Tibial nerve (tissue), 3 donors: Measurements from ENCODE around the gene CELF6.

ENCODE experiments used
- POLR2A ChIP-seq, 2 donors: fragments of 450-650 bp; IDR thresholded peaks; one replicate each; pipeline ENCODE4 v1.6.1; 2017; ENCODE audit warnings: antibody characterized with exemption in 2 of 2, mild to moderate bottlenecking in 2 of 2, moderate library complexity in 2 of 2
- TF ChIP-seq, protein P1 (sequence below), 5 experiments: fragments of 200-600 bp in 3 of 5; fragments of 450-650 bp in 2 of 5; sonication (generic) in 3 of 5; IDR thresholded peaks; one replicate each; pipeline ENCODE4 v1.5.1; 2016 to 2019; ENCODE audit warnings: antibody characterized with exemption in 5 of 5, mild to moderate bottlenecking in 3 of 5, moderate library complexity in 2 of 5

DNA sequence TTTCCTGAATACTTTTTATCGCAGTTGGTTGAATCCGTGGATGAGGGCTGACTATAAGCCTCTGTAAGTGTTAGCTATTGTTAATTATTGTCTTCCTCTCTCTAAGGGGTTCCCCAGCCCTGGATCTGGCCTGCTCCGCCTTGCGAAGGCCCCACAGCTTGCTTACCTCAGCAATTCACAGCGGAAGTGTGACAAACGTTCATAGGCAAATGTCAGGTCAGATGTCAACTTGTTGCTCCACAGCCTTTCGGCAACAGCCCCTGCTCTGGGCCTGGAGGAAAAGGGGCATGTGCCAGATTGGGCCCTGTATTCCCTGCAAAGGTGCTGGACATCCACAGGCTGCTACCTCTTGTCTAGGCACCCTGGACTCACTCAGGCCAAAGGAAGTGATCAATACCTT lies 25.3 kb upstream of the CELF6 start:
- no peak for TF ChIP-seq POLR2A (IDR thresholded peaks at IDR 0.05)
- TF ChIP-seq, protein P1, sequence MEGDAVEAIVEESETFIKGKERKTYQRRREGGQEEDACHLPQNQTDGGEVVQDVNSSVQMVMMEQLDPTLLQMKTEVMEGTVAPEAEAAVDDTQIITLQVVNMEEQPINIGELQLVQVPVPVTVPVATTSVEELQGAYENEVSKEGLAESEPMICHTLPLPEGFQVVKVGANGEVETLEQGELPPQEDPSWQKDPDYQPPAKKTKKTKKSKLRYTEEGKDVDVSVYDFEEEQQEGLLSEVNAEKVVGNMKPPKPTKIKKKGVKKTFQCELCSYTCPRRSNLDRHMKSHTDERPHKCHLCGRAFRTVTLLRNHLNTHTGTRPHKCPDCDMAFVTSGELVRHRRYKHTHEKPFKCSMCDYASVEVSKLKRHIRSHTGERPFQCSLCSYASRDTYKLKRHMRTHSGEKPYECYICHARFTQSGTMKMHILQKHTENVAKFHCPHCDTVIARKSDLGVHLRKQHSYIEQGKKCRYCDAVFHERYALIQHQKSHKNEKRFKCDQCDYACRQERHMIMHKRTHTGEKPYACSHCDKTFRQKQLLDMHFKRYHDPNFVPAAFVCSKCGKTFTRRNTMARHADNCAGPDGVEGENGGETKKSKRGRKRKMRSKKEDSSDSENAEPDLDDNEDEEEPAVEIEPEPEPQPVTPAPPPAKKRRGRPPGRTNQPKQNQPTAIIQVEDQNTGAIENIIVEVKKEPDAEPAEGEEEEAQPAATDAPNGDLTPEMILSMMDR (IDR thresholded peaks at IDR 0.05) = no peak
